ENCODE data around the gene ANG.

DNA sequence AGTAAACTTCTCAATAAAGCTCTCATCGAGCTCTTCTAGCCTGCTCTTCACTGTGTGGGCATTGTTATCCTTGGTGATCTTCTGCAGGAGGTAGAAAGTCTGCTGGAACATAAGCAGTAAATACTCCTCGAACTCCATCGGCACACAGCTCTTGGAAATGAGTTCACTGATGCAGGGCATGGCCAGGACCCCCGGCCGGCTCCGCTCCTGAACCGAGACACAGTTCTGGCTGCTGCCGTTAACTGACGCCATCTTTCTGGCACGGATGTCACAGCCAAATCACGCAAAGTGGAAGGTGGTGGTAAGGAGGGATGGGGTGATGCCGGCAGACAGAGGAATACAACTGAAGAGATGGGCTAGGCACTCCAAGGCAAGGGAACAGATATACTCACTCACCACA lies 33.5 kb downstream of the ANG start:
- TF ChIP-seq EZH2 (IDR thresholded peaks at IDR 0.05; ENCODE audit: low read length, missing control alignments) = no peak
- TF ChIP-seq, protein P1, sequence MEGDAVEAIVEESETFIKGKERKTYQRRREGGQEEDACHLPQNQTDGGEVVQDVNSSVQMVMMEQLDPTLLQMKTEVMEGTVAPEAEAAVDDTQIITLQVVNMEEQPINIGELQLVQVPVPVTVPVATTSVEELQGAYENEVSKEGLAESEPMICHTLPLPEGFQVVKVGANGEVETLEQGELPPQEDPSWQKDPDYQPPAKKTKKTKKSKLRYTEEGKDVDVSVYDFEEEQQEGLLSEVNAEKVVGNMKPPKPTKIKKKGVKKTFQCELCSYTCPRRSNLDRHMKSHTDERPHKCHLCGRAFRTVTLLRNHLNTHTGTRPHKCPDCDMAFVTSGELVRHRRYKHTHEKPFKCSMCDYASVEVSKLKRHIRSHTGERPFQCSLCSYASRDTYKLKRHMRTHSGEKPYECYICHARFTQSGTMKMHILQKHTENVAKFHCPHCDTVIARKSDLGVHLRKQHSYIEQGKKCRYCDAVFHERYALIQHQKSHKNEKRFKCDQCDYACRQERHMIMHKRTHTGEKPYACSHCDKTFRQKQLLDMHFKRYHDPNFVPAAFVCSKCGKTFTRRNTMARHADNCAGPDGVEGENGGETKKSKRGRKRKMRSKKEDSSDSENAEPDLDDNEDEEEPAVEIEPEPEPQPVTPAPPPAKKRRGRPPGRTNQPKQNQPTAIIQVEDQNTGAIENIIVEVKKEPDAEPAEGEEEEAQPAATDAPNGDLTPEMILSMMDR (conservative IDR thresholded peaks at IDR 0.05 in 1 of 2, IDR thresholded peaks at IDR 0.05 in 1 of 2; ENCODE audit: low read depth in 1 of 2, low read length in 2 of 2) = no peak

Data from fibroblast of lung (primary cell).